Anterior cingulate cortex (tissue), 58 donors: ENCODE results near the gene DNAH17.

ENCODE experiments used
- DNase-seq, 58 donors: peaks; one replicate each; lab custom pipeline; 2025; lab: John Stamatoyannopoulos, UW

The DNAH17 gene

GRCh38 chr17:78605429-78605828 lies 28.2 kb upstream of the DNAH17 start:
- DNase-seq: no peak

- DNase-seq: no peak
These were observed 25.1 kb upstream of the DNAH17 start for GRCh38 chr17:78602246-78602645.

GRCh38 chr17:78601577-78602190 lies 24.5 kb upstream of the DNAH17 start:
- DNase-seq: no peak

- peak in 1 of 58 donors; percentile 12 for DNase-seq
These were observed 23.1 kb upstream of the DNAH17 start for GRCh38 chr17:78600181-78600721.

- peak in 3 of 58 donors; percentile 5 to 41 (median 19) for DNase-seq
These were observed 22.2 kb upstream of the DNAH17 start for GRCh38 chr17:78599419-78599818.

- DNase-seq: no peak
These were observed 20.8 kb upstream of the DNAH17 start for GRCh38 chr17:78598013-78598471.

GRCh38 chr17:78596871-78597764 lies 19.9 kb upstream of the DNAH17 start:
- DNase-seq: no peak

GRCh38 chr17:78595135-78595810 lies 18.1 kb upstream of the DNAH17 start:
- DNase-seq: no peak

GRCh38 chr17:78592991-78593329 lies 15.8 kb upstream of the DNAH17 start:
- no peak for DNase-seq

- no peak for DNase-seq
These were observed 14.1 kb upstream of the DNAH17 start for GRCh38 chr17:78591263-78591671.

- DNase-seq: no peak
These were observed 12.7 kb upstream of the DNAH17 start for GRCh38 chr17:78589885-78590284.

- DNase-seq: no peak
These were observed 12.0 kb upstream of the DNAH17 start for GRCh38 chr17:78589031-78589675.

GRCh38 chr17:78588258-78589030 lies 11.2 kb upstream of the DNAH17 start:
- no peak for DNase-seq

- DNase-seq: no peak
These were observed 7.9 kb upstream of the DNAH17 start for GRCh38 chr17:78585006-78585630.

GRCh38 chr17:78583091-78583490 lies 5.9 kb upstream of the DNAH17 start:
- DNase-seq: no peak

- no peak for DNase-seq
These were observed 4.1 kb upstream of the DNAH17 start for GRCh38 chr17:78581304-78581703.

- DNase-seq: no peak
These were observed 3.1 kb upstream of the DNAH17 start for GRCh38 chr17:78580277-78580804.

GRCh38 chr17:78576389-78577112 lies 645 bp downstream of the DNAH17 start:
- DNase-seq: no peak
